HCT116 (cell line): ENCODE results near the gene DIO3. TPM values are rescaled to one million over a fixed set of nuclear protein-coding genes. Genes with fewer than 3 reads are reported as not detected.

Source experiments
- ATAC-seq: fragments of 200-7000 bp; cut with Tn5 transposase; 2 replicates; pipeline ENCODE4 v1.9.1; 2020; ENCODE audit warnings: mild to moderate bottlenecking, moderate library complexity
- BruUV-seq: library from RNA; stranded (reverse); fragments of 400-500 nt; replicated peaks from 2 replicates; lab custom pipeline; 2021; lab: Mats Ljungman, UMichigan
- CTCF ChIA-PET: fragments of 300-600 bp; sonication (Branson Sonifier 250); formaldehyde crosslinking; loops from one replicate; lab custom pipeline; 2021; ENCODE audit warnings: antibody characterized with exemption; lab: Charles Lee
- POLR2A ChIA-PET: fragments of 300-600, 350-600 bp; sonication (Branson Sonifier 250); formaldehyde crosslinking; loops from one replicate; lab custom pipeline; 2021; ENCODE audit warnings: antibody characterized with exemption; lab: Charles Lee
- RAD21 ChIA-PET, 2 experiments: fragments of 300-600 bp; sonication (Branson Sonifier 250); formaldehyde crosslinking; loops; one replicate each; lab custom pipeline; 2023; ENCODE audit warnings: low total read pairs in 2 of 2; ENCODE audit not compliant: uncharacterized antibody in 2 of 2, unreplicated experiment in 2 of 2, low non-redundant PET in 1 of 2; lab: Charles Lee
- DNase-seq: peaks from one replicate; pipeline ENCODE4 v3.0.0-alpha.2; 2010; ENCODE audit warnings: low read depth, low spot score
- H2AFZ ChIP-seq: fragments of 200-600 bp; shearing (Covaris generic), sonication (generic); 2 replicates; pipeline ENCODE4 v1.6.1; 2017; ENCODE audit warnings: low read depth, mixed run types, mixed read lengths, antibody characterized with exemption, low read length; ENCODE audit not compliant: poor library complexity, severe bottlenecking
- H3K27ac ChIP-seq: 2 replicates; pipeline ENCODE4 v1.5.1; 2012; ENCODE audit warnings: low read depth, low read length
- H3K27me3 ChIP-seq: fragments of 200-600 bp; sonication (generic); 2 replicates; pipeline ENCODE4 v1.6.1; 2016; ENCODE audit warnings: mixed run types, low read length, mixed read lengths; ENCODE audit not compliant: insufficient read depth
- H3K36me3 ChIP-seq, 2 experiments: fragments of 200-500 bp in 1 of 2; fragments of 200-600 bp in 1 of 2; sonication (Bioruptor generic) in 1 of 2; sonication (generic) in 1 of 2; 2 replicates each; pipeline versions ENCODE4 v1.5.1 to v1.6.1; 2014 to 2016; ENCODE audit warnings: low read length in 2 of 2, inconsistent platforms in 1 of 2, mixed read lengths in 1 of 2, mixed run types in 1 of 2; ENCODE audit not compliant: insufficient read depth in 2 of 2, control insufficient read depth in 1 of 2
- H3K4me1 ChIP-seq, 2 experiments: fragments of 200-600 bp in 1 of 2; sonication (generic) in 1 of 2; 2 replicates each; pipeline versions ENCODE4 v1.5.1 to v1.6.1; 2012 to 2017; ENCODE audit warnings: low read length in 2 of 2, inconsistent platforms in 1 of 2, mild to moderate bottlenecking in 1 of 2, mixed read lengths in 1 of 2, mixed run types in 1 of 2, moderate library complexity in 1 of 2; ENCODE audit not compliant: insufficient read depth in 2 of 2, control insufficient read depth in 1 of 2
- H3K4me2 ChIP-seq: fragments of 200-600 bp; sonication (generic); 2 replicates; pipeline ENCODE4 v1.6.1; 2017; ENCODE audit warnings: mixed run types, low read length, mixed read lengths
- H3K4me3 ChIP-seq, 2 experiments: fragments of 200-600 bp in 1 of 2; sonication (generic) in 1 of 2; replicated peaks in 1 of 2; 2 replicates each; pipeline ENCODE4 v1.5.1; 2011 to 2016; ENCODE audit warnings: low read length in 2 of 2, control low read depth in 1 of 2, low read depth in 1 of 2, mild to moderate bottlenecking in 1 of 2, mixed read lengths in 1 of 2, mixed run types in 1 of 2
- H3K79me2 ChIP-seq: fragments of 200-600 bp; sonication (generic); 2 replicates; pipeline ENCODE4 v1.6.1; 2017; ENCODE audit warnings: mild to moderate bottlenecking, mixed run types, low read length, moderate library complexity, mixed read lengths; ENCODE audit not compliant: insufficient read depth
- H3K9ac ChIP-seq: fragments of 200-600 bp; sonication (generic); 2 replicates; pipeline ENCODE4 v1.6.1; 2016; ENCODE audit warnings: low read length, mixed read lengths
- H3K9me2 ChIP-seq: fragments of 200-600 bp; sonication (generic), shearing (Covaris generic); 2 replicates; pipeline ENCODE4 v1.6.1; 2017; ENCODE audit warnings: mixed run types, mild to moderate bottlenecking, moderate library complexity; ENCODE audit not compliant: insufficient read depth
- H3K9me3 ChIP-seq, 2 experiments: fragments of 200-500 bp in 1 of 2; fragments of 200-600 bp in 1 of 2; sonication (Bioruptor generic) in 1 of 2; sonication (generic) in 1 of 2; 2 replicates each; pipeline ENCODE4 v1.6.1; 2014 to 2017; ENCODE audit warnings: low read length in 2 of 2, mixed read lengths in 2 of 2, inconsistent platforms in 1 of 2, low read depth in 1 of 2, mild to moderate bottlenecking in 1 of 2, mixed run types in 1 of 2, moderate library complexity in 1 of 2; ENCODE audit not compliant: control insufficient read depth in 1 of 2, insufficient read depth in 1 of 2
- H4K20me1 ChIP-seq: fragments of 200-600 bp; sonication (generic), shearing (Covaris generic); 2 replicates; pipeline ENCODE4 v1.6.1; 2017; ENCODE audit warnings: mixed run types, mild to moderate bottlenecking, moderate library complexity; ENCODE audit not compliant: insufficient read depth
- EZH2 ChIP-seq: fragments of 200-600 bp; sonication (generic); IDR thresholded peaks from 2 replicates; pipeline ENCODE4 v1.6.1; 2017; ENCODE audit warnings: antibody characterized with exemption, mixed run types
- POLR2AphosphoS5 ChIP-seq: IDR thresholded peaks from 2 replicates; pipeline ENCODE4 v1.6.1; 2011; ENCODE audit warnings: mild to moderate bottlenecking, low read depth, low read length, moderate library complexity
- RAD21 ChIP-seq: IDR thresholded peaks from 2 replicates; pipeline ENCODE4 v1.6.1; 2012; ENCODE audit warnings: low read depth, mild to moderate bottlenecking
- REST ChIP-seq: IDR thresholded peaks from 2 replicates; pipeline ENCODE4 v1.6.1; 2012; ENCODE audit warnings: low read depth
- SRF ChIP-seq: IDR thresholded peaks from 2 replicates; pipeline ENCODE4 v1.6.1; 2012; ENCODE audit warnings: low read depth
- YY1 ChIP-seq: IDR thresholded peaks from 2 replicates; pipeline ENCODE4 v1.6.1; 2011; ENCODE audit warnings: low read length, low read depth, moderate library complexity, mild to moderate bottlenecking; ENCODE audit not compliant: insufficient replicate concordance; ENCODE audit errors: extremely low read depth
- intact Hi-C: fragments of 100-400 bp; cut with micrococcal nuclease; formaldehyde crosslinking; loops from 2 replicates; pipeline ENCODE4 v1.10.0; 2022
- total RNA-seq: library from RNA; stranded (reverse); gene quantifications from one replicate; pipeline ENCODE4 v1.2.1, GENCODE V29; 2021; ENCODE audit not compliant: unreplicated experiment
- TF ChIP-seq, protein P1 (sequence below): IDR thresholded peaks from 2 replicates; pipeline ENCODE4 v1.6.1; 2012

The DIO3 gene
- total RNA-seq, 1 experiment from 2014 or later: 0.34 TPM

DNA sequence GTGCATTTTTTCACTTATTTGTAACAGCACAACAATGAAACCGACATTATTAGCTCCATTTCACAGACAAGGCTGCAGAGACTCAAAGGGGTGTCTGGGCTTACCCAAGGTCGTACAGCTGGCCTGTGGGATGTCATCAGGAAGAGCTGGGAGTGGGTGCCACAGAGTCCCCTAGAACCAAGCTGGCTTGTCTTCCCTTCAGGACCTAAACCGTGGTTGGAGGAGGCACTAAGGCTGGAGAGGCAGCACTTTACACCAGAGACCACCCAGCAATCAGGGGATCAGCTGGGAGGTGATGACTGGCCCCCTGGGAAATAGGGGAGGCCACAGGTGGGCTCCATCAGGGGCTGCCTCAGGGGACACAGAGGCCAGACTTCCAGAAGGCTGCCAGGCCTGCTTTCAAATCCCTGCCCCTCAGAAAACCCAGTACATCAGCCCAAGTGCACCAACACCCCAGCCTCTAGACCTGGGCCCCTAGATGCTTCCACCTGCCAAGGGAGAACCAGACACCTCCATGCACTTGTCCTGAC lies 28.3 kb downstream of the DIO3 start:
- RAD21 ChIA-PET: no interaction called here
- no peak for TF ChIP-seq YY1
- TF ChIP-seq REST: no peak
- no peak for TF ChIP-seq RAD21
- TF ChIP-seq, protein P1, sequence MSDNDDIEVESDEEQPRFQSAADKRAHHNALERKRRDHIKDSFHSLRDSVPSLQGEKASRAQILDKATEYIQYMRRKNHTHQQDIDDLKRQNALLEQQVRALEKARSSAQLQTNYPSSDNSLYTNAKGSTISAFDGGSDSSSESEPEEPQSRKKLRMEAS: no peak
- TF ChIP-seq POLR2AphosphoS5: no peak
- no peak for TF ChIP-seq SRF
- TF ChIP-seq EZH2: no peak
- TF ChIP-seq, all 23 proteins: peak for 0
- CTCF ChIA-PET: no interaction called here
- intact Hi-C loops: no loop called here
- H3K9me3 ChIP-seq: no peaks in the 10 kb centered on the region
- no peaks in the 10 kb centered on the region for H4K20me1 ChIP-seq
- BruUV-seq: no TSS peak
- no peaks in the 10 kb centered on the region for H3K36me3 ChIP-seq
- no peak overlapping the region for H2AFZ ChIP-seq
- H3K4me3 ChIP-seq: no peak overlapping the region
- POLR2A ChIA-PET: no interaction called here
- H3K27me3 ChIP-seq: no peaks in the 10 kb centered on the region
- H3K4me1 ChIP-seq: no peaks in the 10 kb centered on the region
- no peak overlapping the region for H3K27ac ChIP-seq
- no peak overlapping the region for H3K9ac ChIP-seq
- ATAC-seq (no peak), DNase-seq (no peak)
- H3K9me2 ChIP-seq: no peaks in the 10 kb centered on the region
- H3K4me2 ChIP-seq: no peak overlapping the region
- H3K79me2 ChIP-seq: no peaks in the 10 kb centered on the region
